GM12878 (cell line): ENCODE results near the gene DLG1.

Source experiments
- BCL11A ChIP-seq: IDR thresholded peaks from 2 replicates; pipeline ENCODE4 v1.6.1; 2011; ENCODE audit warnings: low read depth, low read length
- CREM ChIP-seq: IDR thresholded peaks from 2 replicates; pipeline ENCODE4 v1.6.1; 2014; ENCODE audit warnings: antibody characterized with exemption, low read depth
- EP300 ChIP-seq, 2 experiments: fragments of 150-350 bp in 1 of 2; IDR thresholded peaks; 2 replicates each; pipeline ENCODE4 v1.6.1; 2011 to 2012; ENCODE audit warnings: low read depth in 2 of 2, low read length in 2 of 2, borderline replicate concordance in 1 of 2, improper control_type of control experiment in 1 of 2, inconsistent platforms in 1 of 2; ENCODE audit not compliant: control insufficient read depth in 1 of 2
- FOS ChIP-seq: IDR thresholded peaks from 3 replicates; pipeline ENCODE4 v1.6.1; 2011; ENCODE audit warnings: borderline replicate concordance; ENCODE audit not compliant: insufficient read length; ENCODE audit errors: extremely low read depth
- NFIC ChIP-seq: IDR thresholded peaks from 2 replicates; pipeline ENCODE4 v1.6.1; 2012; ENCODE audit warnings: low read depth, mild to moderate bottlenecking, inconsistent platforms, low read length, moderate library complexity
- POLR2AphosphoS5 ChIP-seq: IDR thresholded peaks from 2 replicates; pipeline ENCODE4 v1.6.1; 2011; ENCODE audit warnings: mild to moderate bottlenecking, low read length, inconsistent platforms
- RAD21 ChIP-seq: IDR thresholded peaks from 2 replicates; pipeline ENCODE4 v1.6.1; 2011; ENCODE audit warnings: mild to moderate bottlenecking, low read depth, low read length, moderate library complexity; ENCODE audit not compliant: insufficient read depth
- SMAD1 ChIP-seq: fragments of 450-650 bp; IDR thresholded peaks from 2 replicates; pipeline ENCODE4 v1.6.1; 2018; ENCODE audit warnings: mild to moderate bottlenecking, low read depth; ENCODE audit not compliant: partially characterized antibody
- SMC3 ChIP-seq: IDR thresholded peaks from 2 replicates; pipeline ENCODE4 v1.6.1; 2011; ENCODE audit warnings: low read length, improper control_type of control experiment, borderline replicate concordance
- SUZ12 ChIP-seq: fragments of 200-600 bp; sonication (generic); IDR thresholded peaks from one replicate; pipeline ENCODE4 v1.6.1; 2018; ENCODE audit warnings: antibody characterized with exemption, mild to moderate bottlenecking; ENCODE audit not compliant: unreplicated experiment
- YY1 ChIP-seq: IDR thresholded peaks from 2 replicates; pipeline ENCODE4 v1.6.1; 2011; ENCODE audit warnings: low read depth, mild to moderate bottlenecking, low read length
- TF ChIP-seq, protein P1 (sequence below), 3 experiments: IDR thresholded peaks in 2 of 3; conservative IDR thresholded peaks in 1 of 3; 2 replicates each; pipeline ENCODE4 v1.5.1; 2011; ENCODE audit warnings: low read depth in 3 of 3, low read length in 3 of 3, mild to moderate bottlenecking in 3 of 3, control low read depth in 2 of 3, moderate library complexity in 2 of 3, inconsistent platforms in 1 of 3, mixed read lengths in 1 of 3; ENCODE audit not compliant: control insufficient read depth in 2 of 3, insufficient read depth in 1 of 3; ENCODE audit errors: extremely low read depth in 1 of 3
- TF ChIP-seq, protein P2 (sequence below): IDR thresholded peaks from 2 replicates; pipeline ENCODE4 v1.6.1; 2012; ENCODE audit warnings: mild to moderate bottlenecking, low read depth, low read length

DNA sequence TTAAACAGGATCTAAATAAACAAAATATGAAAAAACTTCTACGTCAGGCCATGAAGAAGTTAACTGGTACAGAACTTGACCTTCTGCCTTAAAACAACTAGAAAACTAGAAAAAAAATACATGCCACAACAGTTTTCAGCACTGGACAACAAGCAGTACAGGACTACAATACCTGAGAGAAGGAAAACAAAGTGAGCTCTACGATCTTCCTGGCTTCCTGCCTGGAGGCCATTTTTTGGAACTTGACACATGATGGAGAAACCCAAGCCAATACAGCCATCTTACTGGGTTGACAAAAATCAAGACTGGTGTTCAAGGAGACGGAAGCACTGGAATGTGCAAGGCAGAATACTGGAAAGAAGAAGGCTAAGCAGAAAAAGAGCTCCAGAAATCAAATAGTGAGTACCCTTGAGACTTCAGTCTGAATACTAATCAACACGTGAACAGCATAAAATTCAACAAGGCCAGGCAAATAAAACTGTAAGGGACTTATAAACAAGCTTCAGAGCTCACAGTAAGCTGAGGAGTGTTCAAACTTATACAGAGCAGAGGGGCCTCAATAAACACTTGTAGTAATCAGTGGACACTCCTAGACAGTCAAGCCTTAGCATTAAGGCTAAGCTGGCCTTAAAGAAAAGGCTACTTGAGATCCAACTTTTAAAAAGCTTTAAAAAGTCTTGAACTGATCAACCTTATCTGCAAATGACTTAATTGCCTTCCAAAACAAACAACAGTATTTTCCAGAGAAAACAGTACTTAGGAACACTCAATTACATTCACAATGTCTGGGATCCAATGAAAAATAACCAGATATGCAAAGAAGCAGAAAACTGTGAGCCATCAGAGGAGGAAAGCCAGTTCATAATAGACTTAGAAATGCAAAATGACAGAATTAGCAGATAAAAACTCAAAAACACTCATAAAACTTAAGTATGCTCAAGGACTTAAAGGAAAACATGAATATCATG, 63.2 kb downstream of the DLG1 start:
- TF ChIP-seq SMC3 = no peak
- TF ChIP-seq, protein P1, sequence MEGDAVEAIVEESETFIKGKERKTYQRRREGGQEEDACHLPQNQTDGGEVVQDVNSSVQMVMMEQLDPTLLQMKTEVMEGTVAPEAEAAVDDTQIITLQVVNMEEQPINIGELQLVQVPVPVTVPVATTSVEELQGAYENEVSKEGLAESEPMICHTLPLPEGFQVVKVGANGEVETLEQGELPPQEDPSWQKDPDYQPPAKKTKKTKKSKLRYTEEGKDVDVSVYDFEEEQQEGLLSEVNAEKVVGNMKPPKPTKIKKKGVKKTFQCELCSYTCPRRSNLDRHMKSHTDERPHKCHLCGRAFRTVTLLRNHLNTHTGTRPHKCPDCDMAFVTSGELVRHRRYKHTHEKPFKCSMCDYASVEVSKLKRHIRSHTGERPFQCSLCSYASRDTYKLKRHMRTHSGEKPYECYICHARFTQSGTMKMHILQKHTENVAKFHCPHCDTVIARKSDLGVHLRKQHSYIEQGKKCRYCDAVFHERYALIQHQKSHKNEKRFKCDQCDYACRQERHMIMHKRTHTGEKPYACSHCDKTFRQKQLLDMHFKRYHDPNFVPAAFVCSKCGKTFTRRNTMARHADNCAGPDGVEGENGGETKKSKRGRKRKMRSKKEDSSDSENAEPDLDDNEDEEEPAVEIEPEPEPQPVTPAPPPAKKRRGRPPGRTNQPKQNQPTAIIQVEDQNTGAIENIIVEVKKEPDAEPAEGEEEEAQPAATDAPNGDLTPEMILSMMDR (IDR thresholded peaks at IDR 0.05 in 2 of 3, conservative IDR thresholded peaks at IDR 0.05 in 1 of 3; ENCODE audit: control insufficient read depth in 2 of 3, extremely low read depth in 1 of 3, insufficient read depth in 1 of 3, low read depth in 3 of 3, low read length in 3 of 3) = no peak
- TF ChIP-seq RAD21 = no peak
- TF ChIP-seq, protein P2, sequence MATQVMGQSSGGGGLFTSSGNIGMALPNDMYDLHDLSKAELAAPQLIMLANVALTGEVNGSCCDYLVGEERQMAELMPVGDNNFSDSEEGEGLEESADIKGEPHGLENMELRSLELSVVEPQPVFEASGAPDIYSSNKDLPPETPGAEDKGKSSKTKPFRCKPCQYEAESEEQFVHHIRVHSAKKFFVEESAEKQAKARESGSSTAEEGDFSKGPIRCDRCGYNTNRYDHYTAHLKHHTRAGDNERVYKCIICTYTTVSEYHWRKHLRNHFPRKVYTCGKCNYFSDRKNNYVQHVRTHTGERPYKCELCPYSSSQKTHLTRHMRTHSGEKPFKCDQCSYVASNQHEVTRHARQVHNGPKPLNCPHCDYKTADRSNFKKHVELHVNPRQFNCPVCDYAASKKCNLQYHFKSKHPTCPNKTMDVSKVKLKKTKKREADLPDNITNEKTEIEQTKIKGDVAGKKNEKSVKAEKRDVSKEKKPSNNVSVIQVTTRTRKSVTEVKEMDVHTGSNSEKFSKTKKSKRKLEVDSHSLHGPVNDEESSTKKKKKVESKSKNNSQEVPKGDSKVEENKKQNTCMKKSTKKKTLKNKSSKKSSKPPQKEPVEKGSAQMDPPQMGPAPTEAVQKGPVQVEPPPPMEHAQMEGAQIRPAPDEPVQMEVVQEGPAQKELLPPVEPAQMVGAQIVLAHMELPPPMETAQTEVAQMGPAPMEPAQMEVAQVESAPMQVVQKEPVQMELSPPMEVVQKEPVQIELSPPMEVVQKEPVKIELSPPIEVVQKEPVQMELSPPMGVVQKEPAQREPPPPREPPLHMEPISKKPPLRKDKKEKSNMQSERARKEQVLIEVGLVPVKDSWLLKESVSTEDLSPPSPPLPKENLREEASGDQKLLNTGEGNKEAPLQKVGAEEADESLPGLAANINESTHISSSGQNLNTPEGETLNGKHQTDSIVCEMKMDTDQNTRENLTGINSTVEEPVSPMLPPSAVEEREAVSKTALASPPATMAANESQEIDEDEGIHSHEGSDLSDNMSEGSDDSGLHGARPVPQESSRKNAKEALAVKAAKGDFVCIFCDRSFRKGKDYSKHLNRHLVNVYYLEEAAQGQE = no peak
- no peak for TF ChIP-seq CREM
- TF ChIP-seq YY1 = no peak
- TF ChIP-seq EP300 (IDR thresholded peaks at IDR 0.05; ENCODE audit: borderline replicate concordance in 1 of 2, control insufficient read depth in 1 of 2, low read depth in 2 of 2, low read length in 2 of 2) = no peak
- TF ChIP-seq FOS = no peak
- TF ChIP-seq POLR2AphosphoS5 = no peak
- TF ChIP-seq SMAD1 = no peak
- TF ChIP-seq SUZ12 = no peak
- TF ChIP-seq NFIC = no peak
- TF ChIP-seq BCL11A = no peak
